ENCODE data around the gene TAS2R41. TPM values are rescaled to one million over a fixed set of nuclear protein-coding genes. Genes with fewer than 3 reads are reported as not detected.
A peak's percentile ranks its signal among the peaks of the same experiment; 100 is the strongest.
"Not testable (repeated sequence)": the region's sequence is repeated elsewhere in the genome, so short reads cannot be mapped to it uniquely, and the experiment has no call there.

Gene TAS2R41
- total RNA-seq, 1 donor from 2014 or later = not detected

GRCh38 chr7:143467724-143468123, 9.9 kb upstream of the TAS2R41 start:
- Histone ChIP-seq H3K4me3 (ENCODE audit: insufficient read depth, low read depth, low read length) (no peak overlapping the region), H3K4me1 (ENCODE audit: insufficient read depth, low read length) (no peaks in the 10 kb centered on the region), H4K20me1 (ENCODE audit: insufficient read depth, low read length) (no peaks in the 10 kb centered on the region), H3K9ac (ENCODE audit: low read length) (no peak overlapping the region), H3K27ac (ENCODE audit: low read depth, low read length) (no peak overlapping the region), H2AFZ (ENCODE audit: low read depth, low read length) (no peak overlapping the region), H3K27me3 (ENCODE audit: insufficient read depth, low read length) (no peaks in the 10 kb centered on the region), H3K4me2 (ENCODE audit: low read length) (no peak overlapping the region), H3K36me3 (ENCODE audit: insufficient read depth, low read length) (no peaks in the 10 kb centered on the region), H3K9me3 (ENCODE audit: insufficient read depth, low read depth, low read length) (no peaks in the 10 kb centered on the region), H3K79me2 (ENCODE audit: insufficient read depth, low read length) (no peaks in the 10 kb centered on the region)
- no peak overlapping the region for H3K4me3 Mint-ChIP-seq (ENCODE audit: unreplicated experiment)
- H3K4me1 Mint-ChIP-seq (ENCODE audit: low read depth, unreplicated experiment) = peaks cover 3% of the 10 kb centered on the region
- H3K36me3 Mint-ChIP-seq (ENCODE audit: low read depth, unreplicated experiment) = peaks cover 3% of the 10 kb centered on the region
- FAIRE-seq (no peak), DNase-seq (ENCODE audit: low read depth) (no peak)
- H3K27ac Mint-ChIP-seq (ENCODE audit: unreplicated experiment) = no peak overlapping the region
- H3K9me3 Mint-ChIP-seq (ENCODE audit: unreplicated experiment) = peaks cover 14% of the 10 kb centered on the region
- no peaks in the 10 kb centered on the region for H3K27me3 Mint-ChIP-seq (ENCODE audit: low read depth, unreplicated experiment)
- TF ChIP-seq EZH2 (IDR thresholded peaks at IDR 0.05; ENCODE audit: insufficient read depth, low read length) (no peak), CTCF (IDR thresholded peaks at IDR 0.05; ENCODE audit: insufficient read depth, low read depth, low read length) (no peak)

- H3K27me3 ChIP-seq (ENCODE audit: insufficient read depth, low read length); H3K9me3 ChIP-seq (ENCODE audit: insufficient read depth, low read depth, low read length); H3K9me3 Mint-ChIP-seq (ENCODE audit: unreplicated experiment); H3K79me2 ChIP-seq (ENCODE audit: insufficient read depth, low read length); H3K9ac ChIP-seq (ENCODE audit: low read length); H3K4me1 ChIP-seq (ENCODE audit: insufficient read depth, low read length); H3K27me3 Mint-ChIP-seq (ENCODE audit: low read depth, unreplicated experiment); H3K4me3 ChIP-seq (ENCODE audit: insufficient read depth, low read depth, low read length); H3K4me3 Mint-ChIP-seq (ENCODE audit: unreplicated experiment); H3K36me3 ChIP-seq (ENCODE audit: insufficient read depth, low read length); H3K36me3 Mint-ChIP-seq (ENCODE audit: low read depth, unreplicated experiment); H3K27ac Mint-ChIP-seq (ENCODE audit: unreplicated experiment); H4K20me1 ChIP-seq (ENCODE audit: insufficient read depth, low read length); FAIRE-seq; H3K4me1 Mint-ChIP-seq (ENCODE audit: low read depth, unreplicated experiment): not testable (repeated sequence)
- Histone ChIP-seq H2AFZ (ENCODE audit: low read depth, low read length) (peak overlapping the region; percentile 52), H3K4me2 (ENCODE audit: low read length) (peak overlapping the region; percentile 35), H3K27ac (ENCODE audit: low read depth, low read length) (peak overlapping the region; percentile 32)
- peak; percentile 57 for DNase-seq (ENCODE audit: low read depth)
Observed at GRCh38 chr7:143472071-143472689, 5.5 kb upstream of the TAS2R41 start.

- H3K4me1 Mint-ChIP-seq (ENCODE audit: low read depth, unreplicated experiment) = no peaks in the 10 kb centered on the region
- H3K27ac ChIP-seq (ENCODE audit: low read depth, low read length) = no peak overlapping the region
Observed at GRCh38 chr7:143479055-143479766, 1.5 kb downstream of the TAS2R41 start.

More at GRCh38 chr7:143479055-143479766, 1.5 kb downstream of the TAS2R41 start:
- Histone ChIP-seq H3K4me1 (ENCODE audit: insufficient read depth, low read length) (no peaks in the 10 kb centered on the region), H3K27me3 (ENCODE audit: insufficient read depth, low read length) (no peaks in the 10 kb centered on the region), H4K20me1 (ENCODE audit: insufficient read depth, low read length) (no peaks in the 10 kb centered on the region), H3K4me3 (ENCODE audit: insufficient read depth, low read depth, low read length) (no peak overlapping the region), H3K4me2 (ENCODE audit: low read length) (no peak overlapping the region), H3K9me3 (ENCODE audit: insufficient read depth, low read depth, low read length) (no peaks in the 10 kb centered on the region), H2AFZ (ENCODE audit: low read depth, low read length) (no peak overlapping the region), H3K36me3 (ENCODE audit: insufficient read depth, low read length) (no peaks in the 10 kb centered on the region), H3K79me2 (ENCODE audit: insufficient read depth, low read length) (no peaks in the 10 kb centered on the region), H3K9ac (ENCODE audit: low read length) (no peak overlapping the region)
- TF ChIP-seq CTCF (IDR thresholded peaks at IDR 0.05; ENCODE audit: insufficient read depth, low read depth, low read length) (no peak), EZH2 (IDR thresholded peaks at IDR 0.05; ENCODE audit: insufficient read depth, low read length) (no peak)
- H3K36me3 Mint-ChIP-seq (ENCODE audit: low read depth, unreplicated experiment) = no peaks in the 10 kb centered on the region
- no peak for FAIRE-seq
- DNase-seq (ENCODE audit: low read depth) = no peak
- H3K9me3 Mint-ChIP-seq (ENCODE audit: unreplicated experiment) = peaks cover 2% of the 10 kb centered on the region
- no peak overlapping the region for H3K4me3 Mint-ChIP-seq (ENCODE audit: unreplicated experiment)
- H3K27ac Mint-ChIP-seq (ENCODE audit: unreplicated experiment) = no peak overlapping the region
- H3K27me3 Mint-ChIP-seq (ENCODE audit: low read depth, unreplicated experiment) = no peaks in the 10 kb centered on the region
